GM13977 (cell line): Measurements from ENCODE around the gene PLA1A.

Source experiments
- DNase-seq: peaks from one replicate; pipeline ENCODE4 v3.0.0; 2012; ENCODE audit warnings: low spot score
- in situ Hi-C: fragments of 300-500 bp; cut with MboI; formaldehyde crosslinking; loops from one replicate; pipeline ENCODE4 v1.12.0; 2022; ENCODE audit warnings: low sequenced_read_pairs, low pct_unique_long_range_greater_than_20kb, mixed read lengths, inconsistent platforms; ENCODE audit not compliant: unreplicated experiment
- TF ChIP-seq, protein P1 (sequence below): IDR thresholded peaks from 2 replicates; pipeline ENCODE4 v1.5.1; 2012; ENCODE audit warnings: mild to moderate bottlenecking, control low read depth; ENCODE audit not compliant: insufficient read depth; ENCODE audit errors: extremely low read depth, missing control alignments

Gene PLA1A

GRCh38 chr3:119596398-119596797 is 1.3 kb upstream of the PLA1A start:
- in situ Hi-C loops: no loop called here
- DNase-seq: no peak
- TF ChIP-seq, protein P1, sequence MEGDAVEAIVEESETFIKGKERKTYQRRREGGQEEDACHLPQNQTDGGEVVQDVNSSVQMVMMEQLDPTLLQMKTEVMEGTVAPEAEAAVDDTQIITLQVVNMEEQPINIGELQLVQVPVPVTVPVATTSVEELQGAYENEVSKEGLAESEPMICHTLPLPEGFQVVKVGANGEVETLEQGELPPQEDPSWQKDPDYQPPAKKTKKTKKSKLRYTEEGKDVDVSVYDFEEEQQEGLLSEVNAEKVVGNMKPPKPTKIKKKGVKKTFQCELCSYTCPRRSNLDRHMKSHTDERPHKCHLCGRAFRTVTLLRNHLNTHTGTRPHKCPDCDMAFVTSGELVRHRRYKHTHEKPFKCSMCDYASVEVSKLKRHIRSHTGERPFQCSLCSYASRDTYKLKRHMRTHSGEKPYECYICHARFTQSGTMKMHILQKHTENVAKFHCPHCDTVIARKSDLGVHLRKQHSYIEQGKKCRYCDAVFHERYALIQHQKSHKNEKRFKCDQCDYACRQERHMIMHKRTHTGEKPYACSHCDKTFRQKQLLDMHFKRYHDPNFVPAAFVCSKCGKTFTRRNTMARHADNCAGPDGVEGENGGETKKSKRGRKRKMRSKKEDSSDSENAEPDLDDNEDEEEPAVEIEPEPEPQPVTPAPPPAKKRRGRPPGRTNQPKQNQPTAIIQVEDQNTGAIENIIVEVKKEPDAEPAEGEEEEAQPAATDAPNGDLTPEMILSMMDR: no peak

- in situ Hi-C loops: no loop called here
- TF ChIP-seq, protein P1: no peak
- peak; percentile 54 for DNase-seq
Measured at GRCh38 chr3:119598410-119599098, 869 bp downstream of the PLA1A start.

- TF ChIP-seq, protein P1: no peak
- DNase-seq: no peak
- in situ Hi-C loops: no loop called here
Measured at GRCh38 chr3:119599558-119600174, 2.0 kb downstream of the PLA1A start.

DNA sequence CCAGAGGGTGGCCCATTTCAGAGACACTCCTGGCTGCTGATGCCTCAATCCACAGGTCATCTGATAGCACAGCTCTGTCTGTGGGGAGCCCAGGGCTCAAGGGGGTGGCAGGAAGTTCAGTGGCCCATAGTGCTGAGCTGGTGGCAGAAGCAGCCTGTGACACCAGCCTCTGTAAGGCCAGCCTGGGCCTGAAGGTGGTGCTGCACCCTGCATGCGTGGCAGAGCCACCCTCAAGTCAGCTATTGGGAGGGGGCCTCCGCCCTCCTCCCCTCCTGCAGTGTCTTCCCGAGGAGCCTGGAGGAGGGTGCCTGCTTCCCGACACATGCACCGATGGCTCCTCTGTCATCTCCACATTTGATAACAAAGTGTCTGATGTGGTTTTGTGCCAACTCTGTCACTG is 3.0 kb downstream of the PLA1A start:
- peak; percentile 46 for DNase-seq
- in situ Hi-C loops: no loop called here
- TF ChIP-seq, protein P1: peak; percentile 88

DNA sequence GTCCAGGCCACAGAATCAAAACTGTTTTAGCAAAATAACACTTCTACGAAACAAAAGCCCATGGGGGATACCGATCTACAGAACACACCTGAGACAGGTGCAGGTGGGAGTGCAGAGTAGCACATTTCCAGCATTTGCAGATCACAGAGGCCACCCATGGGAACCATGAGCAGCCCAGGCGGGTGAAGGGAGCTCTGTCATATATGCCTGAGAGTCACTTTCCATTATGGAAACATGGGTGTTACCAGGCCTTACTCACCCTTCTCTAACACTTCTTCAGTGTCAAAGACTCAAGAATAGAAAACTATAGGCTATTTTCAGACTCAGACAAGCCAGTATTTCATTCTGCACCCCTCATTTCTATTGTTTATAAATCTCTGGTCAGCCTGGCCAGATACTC is 3.5 kb downstream of the PLA1A start:
- in situ Hi-C loops: no loop called here
- TF ChIP-seq, protein P1: no peak
- DNase-seq: no peak

GRCh38 chr3:119602676-119603075 is 5.0 kb downstream of the PLA1A start:
- TF ChIP-seq, protein P1: no peak
- DNase-seq: no peak
- in situ Hi-C loops: no loop called here
